ENCODE results near the gene SPTBN1.
"Not testable (repeated sequence)": the region's sequence is repeated elsewhere in the genome, so short reads cannot be mapped to it uniquely, and the experiment has no call there.

SPTBN1 gene

GRCh38 chr2:54687595-54688152, 231.5 kb downstream of the SPTBN1 start:
- Histone ChIP-seq H3K27ac (ENCODE audit: low read length) (no peak overlapping the region), H3K27me3 (ENCODE audit: low read depth, low read length) (no peaks in the 10 kb centered on the region), H3K4me1 (ENCODE audit: control insufficient read depth in 1 of 2, insufficient read depth in 2 of 2, low read length in 2 of 2) (no peaks in the 10 kb centered on the region), H3K9me3 (ENCODE audit: control insufficient read depth in 1 of 2, low read length in 2 of 2) (no peaks in the 10 kb centered on the region), H3K36me3 (ENCODE audit: control insufficient read depth in 1 of 2, insufficient read depth in 2 of 2, low read length in 2 of 2) (no peaks in the 10 kb centered on the region), H3K4me3 (ENCODE audit: low read depth in 1 of 2, low read length in 2 of 2) (no peak overlapping the region)

- Histone ChIP-seq H3K4me1 (ENCODE audit: control insufficient read depth in 1 of 2, insufficient read depth in 2 of 2, low read length in 2 of 2) (no peaks in the 10 kb centered on the region), H3K9me3 (ENCODE audit: control insufficient read depth in 1 of 2, low read length in 2 of 2) (no peaks in the 10 kb centered on the region), H3K36me3 (ENCODE audit: control insufficient read depth in 1 of 2, insufficient read depth in 2 of 2, low read length in 2 of 2) (no peaks in the 10 kb centered on the region), H3K27me3 (ENCODE audit: low read depth, low read length) (no peaks in the 10 kb centered on the region), H3K27ac (ENCODE audit: low read length) (no peak overlapping the region), H3K4me3 (ENCODE audit: low read depth in 1 of 2, low read length in 2 of 2) (no peak overlapping the region)
Observed at GRCh38 chr2:54691445-54692135, 235.5 kb downstream of the SPTBN1 start.

- Histone ChIP-seq H3K36me3 (ENCODE audit: control insufficient read depth in 1 of 2, insufficient read depth in 2 of 2, low read length in 2 of 2) (no peaks in the 10 kb centered on the region), H3K27ac (ENCODE audit: low read length) (no peak overlapping the region), H3K27me3 (ENCODE audit: low read depth, low read length) (no peaks in the 10 kb centered on the region), H3K4me3 (ENCODE audit: low read depth in 1 of 2, low read length in 2 of 2) (no peak overlapping the region), H3K4me1 (ENCODE audit: control insufficient read depth in 1 of 2, insufficient read depth in 2 of 2, low read length in 2 of 2) (no peaks in the 10 kb centered on the region), H3K9me3 (ENCODE audit: control insufficient read depth in 1 of 2, low read length in 2 of 2) (no peaks in the 10 kb centered on the region)
Observed at GRCh38 chr2:54692556-54692955, 236.4 kb downstream of the SPTBN1 start.

- H3K4me3 ChIP-seq (ENCODE audit: low read depth in 1 of 2, low read length in 2 of 2): no peak overlapping the region
- no peaks in the 10 kb centered on the region for H3K36me3 ChIP-seq (ENCODE audit: control insufficient read depth in 1 of 2, insufficient read depth in 2 of 2, low read length in 2 of 2)
- no peaks in the 10 kb centered on the region for H3K4me1 ChIP-seq (ENCODE audit: control insufficient read depth in 1 of 2, insufficient read depth in 2 of 2, low read length in 2 of 2)
- H3K27ac ChIP-seq (ENCODE audit: low read length): no peak overlapping the region
- no peaks in the 10 kb centered on the region for H3K27me3 ChIP-seq (ENCODE audit: low read depth, low read length)
- H3K9me3 ChIP-seq (ENCODE audit: control insufficient read depth in 1 of 2, low read length in 2 of 2): no peaks in the 10 kb centered on the region
Observed at GRCh38 chr2:54695378-54695777, 239.3 kb downstream of the SPTBN1 start.

- Histone ChIP-seq H3K27me3 (ENCODE audit: low read depth, low read length) (no peaks in the 10 kb centered on the region), H3K4me3 (ENCODE audit: low read depth in 1 of 2, low read length in 2 of 2) (no peak overlapping the region), H3K9me3 (ENCODE audit: control insufficient read depth in 1 of 2, low read length in 2 of 2) (no peaks in the 10 kb centered on the region), H3K36me3 (ENCODE audit: control insufficient read depth in 1 of 2, insufficient read depth in 2 of 2, low read length in 2 of 2) (no peaks in the 10 kb centered on the region), H3K27ac (ENCODE audit: low read length) (no peak overlapping the region), H3K4me1 (ENCODE audit: control insufficient read depth in 1 of 2, insufficient read depth in 2 of 2, low read length in 2 of 2) (no peaks in the 10 kb centered on the region)
Observed at GRCh38 chr2:54697934-54698333, 241.8 kb downstream of the SPTBN1 start.

- H3K9me3 ChIP-seq (ENCODE audit: control insufficient read depth in 1 of 2, low read length in 2 of 2); H3K36me3 ChIP-seq (ENCODE audit: control insufficient read depth in 1 of 2, insufficient read depth in 2 of 2, low read length in 2 of 2); H3K27ac ChIP-seq (ENCODE audit: low read length); H3K4me1 ChIP-seq (ENCODE audit: control insufficient read depth in 1 of 2, insufficient read depth in 2 of 2, low read length in 2 of 2); H3K27me3 ChIP-seq (ENCODE audit: low read depth, low read length); H3K4me3 ChIP-seq (ENCODE audit: low read depth in 1 of 2, low read length in 2 of 2): not testable (repeated sequence)
Observed at GRCh38 chr2:54698926-54699325, 242.8 kb downstream of the SPTBN1 start.

GRCh38 chr2:54699665-54700064, 243.5 kb downstream of the SPTBN1 start:
- Histone ChIP-seq H3K4me1 (ENCODE audit: control insufficient read depth in 1 of 2, insufficient read depth in 2 of 2, low read length in 2 of 2) (no peaks in the 10 kb centered on the region), H3K4me3 (ENCODE audit: low read depth in 1 of 2, low read length in 2 of 2) (no peak overlapping the region), H3K27ac (ENCODE audit: low read length) (no peak overlapping the region), H3K27me3 (ENCODE audit: low read depth, low read length) (no peaks in the 10 kb centered on the region), H3K36me3 (ENCODE audit: control insufficient read depth in 1 of 2, insufficient read depth in 2 of 2, low read length in 2 of 2) (no peaks in the 10 kb centered on the region), H3K9me3 (ENCODE audit: control insufficient read depth in 1 of 2, low read length in 2 of 2) (no peaks in the 10 kb centered on the region)

- Histone ChIP-seq H3K27ac (ENCODE audit: low read length) (no peak overlapping the region), H3K4me3 (ENCODE audit: low read depth in 1 of 2, low read length in 2 of 2) (no peak overlapping the region), H3K4me1 (ENCODE audit: control insufficient read depth in 1 of 2, insufficient read depth in 2 of 2, low read length in 2 of 2) (no peaks in the 10 kb centered on the region), H3K9me3 (ENCODE audit: control insufficient read depth in 1 of 2, low read length in 2 of 2) (no peaks in the 10 kb centered on the region), H3K36me3 (ENCODE audit: control insufficient read depth in 1 of 2, insufficient read depth in 2 of 2, low read length in 2 of 2) (no peaks in the 10 kb centered on the region), H3K27me3 (ENCODE audit: low read depth, low read length) (no peaks in the 10 kb centered on the region)
Observed at GRCh38 chr2:54701029-54701428, 244.9 kb downstream of the SPTBN1 start.

GRCh38 chr2:54704238-54704637, 248.1 kb downstream of the SPTBN1 start:
- Histone ChIP-seq H3K27me3 (ENCODE audit: low read depth, low read length) (no peaks in the 10 kb centered on the region), H3K4me1 (ENCODE audit: control insufficient read depth in 1 of 2, insufficient read depth in 2 of 2, low read length in 2 of 2) (peaks cover 0 to 9% of the 10 kb centered on the region in 2 donors), H3K4me3 (ENCODE audit: low read depth in 1 of 2, low read length in 2 of 2) (no peak overlapping the region), H3K36me3 (ENCODE audit: control insufficient read depth in 1 of 2, insufficient read depth in 2 of 2, low read length in 2 of 2) (no peaks in the 10 kb centered on the region), H3K27ac (ENCODE audit: low read length) (no peak overlapping the region), H3K9me3 (ENCODE audit: control insufficient read depth in 1 of 2, low read length in 2 of 2) (no peaks in the 10 kb centered on the region)

GRCh38 chr2:54704688-54705605, 248.8 kb downstream of the SPTBN1 start:
- Histone ChIP-seq H3K36me3 (ENCODE audit: control insufficient read depth in 1 of 2, insufficient read depth in 2 of 2, low read length in 2 of 2) (no peaks in the 10 kb centered on the region), H3K4me3 (ENCODE audit: low read depth in 1 of 2, low read length in 2 of 2) (no peak overlapping the region), H3K9me3 (ENCODE audit: control insufficient read depth in 1 of 2, low read length in 2 of 2) (no peaks in the 10 kb centered on the region), H3K27me3 (ENCODE audit: low read depth, low read length) (no peaks in the 10 kb centered on the region), H3K4me1 (ENCODE audit: control insufficient read depth in 1 of 2, insufficient read depth in 2 of 2, low read length in 2 of 2) (peaks cover 0 to 11% of the 10 kb centered on the region in 2 donors), H3K27ac (ENCODE audit: low read length) (no peak overlapping the region)

GRCh38 chr2:54706622-54707021, 250.5 kb downstream of the SPTBN1 start:
- H3K36me3 ChIP-seq (ENCODE audit: control insufficient read depth in 1 of 2, insufficient read depth in 2 of 2, low read length in 2 of 2): no peaks in the 10 kb centered on the region
- H3K27me3 ChIP-seq (ENCODE audit: low read depth, low read length): no peaks in the 10 kb centered on the region
- H3K4me1 ChIP-seq (ENCODE audit: control insufficient read depth in 1 of 2, insufficient read depth in 2 of 2, low read length in 2 of 2): peaks cover 0 to 11% of the 10 kb centered on the region in 2 donors
- no peak overlapping the region for H3K4me3 ChIP-seq (ENCODE audit: low read depth in 1 of 2, low read length in 2 of 2)
- H3K27ac ChIP-seq (ENCODE audit: low read length): no peak overlapping the region
- H3K9me3 ChIP-seq (ENCODE audit: control insufficient read depth in 1 of 2, low read length in 2 of 2): no peaks in the 10 kb centered on the region

Measured in muscle layer of duodenum (tissue), 2 donors.